GM18519 (cell line): ENCODE data around the gene MMP11.

Experiments
- ATAC-seq: cut with Tn5 transposase; IDR thresholded peaks from one replicate; pipeline ENCODE4 v1.9.1; 2021; ENCODE audit warnings: mild to moderate bottlenecking, moderate library complexity; ENCODE audit not compliant: unreplicated experiment, low FRiP score

Gene MMP11

GRCh38 chr22:23827351-23827995 is 54.8 kb downstream of the MMP11 start:
- no peak for ATAC-seq

- ATAC-seq, result no peak
Measured at GRCh38 chr22:23828800-23829680, 56.4 kb downstream of the MMP11 start.

GRCh38 chr22:23829845-23830372 is 57.3 kb downstream of the MMP11 start:
- ATAC-seq, result no peak

GRCh38 chr22:23831261-23831660 is 58.6 kb downstream of the MMP11 start:
- no peak for ATAC-seq

GRCh38 chr22:23831781-23832180 is 59.1 kb downstream of the MMP11 start:
- ATAC-seq, result no peak

- no peak for ATAC-seq
Measured at GRCh38 chr22:23832226-23833016, 59.8 kb downstream of the MMP11 start.

GRCh38 chr22:23833017-23833751 is 60.5 kb downstream of the MMP11 start:
- ATAC-seq, result no peak
